Measurements from ENCODE around the gene PKP1.
"Not testable (repeated sequence)": the region's sequence is repeated elsewhere in the genome, so short reads cannot be mapped to it uniquely, and the experiment has no call there.

Gene PKP1, protein sequence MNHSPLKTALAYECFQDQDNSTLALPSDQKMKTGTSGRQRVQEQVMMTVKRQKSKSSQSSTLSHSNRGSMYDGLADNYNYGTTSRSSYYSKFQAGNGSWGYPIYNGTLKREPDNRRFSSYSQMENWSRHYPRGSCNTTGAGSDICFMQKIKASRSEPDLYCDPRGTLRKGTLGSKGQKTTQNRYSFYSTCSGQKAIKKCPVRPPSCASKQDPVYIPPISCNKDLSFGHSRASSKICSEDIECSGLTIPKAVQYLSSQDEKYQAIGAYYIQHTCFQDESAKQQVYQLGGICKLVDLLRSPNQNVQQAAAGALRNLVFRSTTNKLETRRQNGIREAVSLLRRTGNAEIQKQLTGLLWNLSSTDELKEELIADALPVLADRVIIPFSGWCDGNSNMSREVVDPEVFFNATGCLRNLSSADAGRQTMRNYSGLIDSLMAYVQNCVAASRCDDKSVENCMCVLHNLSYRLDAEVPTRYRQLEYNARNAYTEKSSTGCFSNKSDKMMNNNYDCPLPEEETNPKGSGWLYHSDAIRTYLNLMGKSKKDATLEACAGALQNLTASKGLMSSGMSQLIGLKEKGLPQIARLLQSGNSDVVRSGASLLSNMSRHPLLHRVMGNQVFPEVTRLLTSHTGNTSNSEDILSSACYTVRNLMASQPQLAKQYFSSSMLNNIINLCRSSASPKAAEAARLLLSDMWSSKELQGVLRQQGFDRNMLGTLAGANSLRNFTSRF

DNA sequence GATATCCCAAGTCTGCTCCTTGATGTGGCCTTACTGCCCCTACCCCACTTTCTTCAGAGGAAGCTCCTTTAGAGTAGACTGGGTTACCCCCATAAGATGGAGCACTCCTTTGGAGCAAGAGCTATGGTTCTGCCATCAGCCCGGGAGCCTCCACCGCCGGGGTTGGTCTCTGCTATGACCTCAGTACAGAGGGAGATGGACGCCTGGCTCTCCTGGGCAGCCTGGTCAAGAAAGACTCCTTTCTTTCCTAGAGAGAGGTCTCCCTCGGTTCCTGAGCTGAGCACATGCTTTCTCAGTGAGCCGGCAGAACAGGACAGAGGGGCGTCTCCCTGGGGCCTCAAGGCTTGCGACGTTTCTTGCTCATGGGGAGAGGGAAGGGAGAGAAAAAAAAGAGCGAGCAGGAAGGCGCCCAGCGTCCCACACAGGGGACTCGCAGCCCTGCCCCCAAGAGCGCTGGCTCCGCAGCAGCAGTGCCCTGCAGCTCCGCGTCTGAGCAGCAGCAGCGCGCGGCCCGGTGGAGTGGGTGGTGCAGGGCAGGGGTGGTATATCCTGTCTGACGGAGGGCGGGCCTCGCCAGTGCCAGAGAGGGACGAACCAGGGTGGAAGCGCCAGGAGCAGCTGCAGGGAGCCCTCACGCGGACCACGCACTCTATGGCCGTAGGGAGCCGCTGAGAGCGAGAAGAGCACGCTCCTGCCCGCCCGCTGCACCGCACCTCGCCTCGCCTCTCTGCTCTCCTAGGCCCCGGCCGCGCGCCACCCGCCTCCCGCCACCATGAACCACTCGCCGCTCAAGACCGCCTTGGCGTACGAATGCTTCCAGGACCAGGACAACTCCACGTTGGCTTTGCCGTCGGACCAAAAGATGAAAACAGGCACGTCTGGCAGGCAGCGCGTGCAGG lies at the start of gene PKP1:
TSS of gene PKP1 (plus strand) at position 576 of the 899 bp plus-strand sequence. CDS start at position 773, 197 bp downstream.
- no peak for DNase-seq

DNA sequence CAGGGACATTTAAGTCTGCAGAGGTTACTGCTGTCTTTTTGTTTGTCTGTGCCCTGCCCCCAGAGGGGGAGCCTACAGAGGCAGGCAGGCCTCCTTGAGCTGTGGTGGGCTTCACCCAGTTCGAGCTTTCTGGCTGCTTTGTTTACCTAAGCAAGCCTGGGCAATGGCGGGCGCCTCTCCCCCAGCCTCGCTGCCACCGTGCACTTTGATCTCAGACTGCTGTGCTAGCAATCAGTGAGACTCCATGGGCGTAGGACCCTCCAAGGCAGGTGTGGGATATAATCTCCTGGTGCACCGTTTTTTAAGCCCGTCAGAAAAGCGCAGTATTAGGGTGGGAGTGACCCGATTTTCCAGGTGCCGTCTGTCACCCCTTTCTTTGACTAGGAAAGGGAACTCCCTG lies 43.7 kb upstream of the PKP1 start:
- DNase-seq: not testable (repeated sequence)

DNA sequence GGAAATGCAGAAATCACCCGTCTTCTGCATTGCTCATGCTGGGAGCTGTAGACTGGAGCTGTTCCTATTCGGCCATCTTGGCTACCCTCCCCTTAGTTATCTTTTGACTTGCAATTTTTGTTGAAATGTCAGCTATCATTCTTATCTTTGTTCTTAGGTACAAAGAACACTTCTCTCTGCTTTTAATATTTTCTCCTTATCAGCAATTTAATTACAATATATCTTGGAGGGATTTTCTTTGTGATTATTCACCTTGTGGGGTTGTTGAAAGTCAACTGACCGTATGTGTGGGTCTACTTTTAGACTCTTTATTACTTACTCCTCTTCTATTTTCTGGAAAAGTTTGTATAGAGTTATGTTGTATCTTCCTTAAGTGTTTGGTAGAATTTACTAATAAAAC lies 43.1 kb upstream of the PKP1 start:
- no peak for DNase-seq

DNA sequence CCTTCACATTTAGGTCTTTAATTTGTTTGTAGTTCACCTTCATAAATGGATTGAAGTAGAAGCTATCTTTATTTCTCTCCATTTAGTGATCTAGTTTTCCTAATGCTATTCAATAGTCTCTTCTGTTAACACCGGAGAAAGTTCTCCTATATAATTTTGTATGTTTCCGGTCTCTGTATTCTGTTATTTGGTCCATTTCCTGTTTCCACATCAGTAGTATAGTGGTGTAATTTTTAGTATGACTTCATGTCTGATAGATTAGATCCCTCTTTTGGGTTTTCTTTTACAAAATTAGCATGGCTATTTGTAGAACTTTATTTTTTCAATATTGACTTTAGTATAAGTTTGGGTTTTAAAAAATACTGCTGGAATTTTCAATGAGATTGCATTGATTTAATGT lies 41.6 kb upstream of the PKP1 start:
- no peak for DNase-seq

DNA sequence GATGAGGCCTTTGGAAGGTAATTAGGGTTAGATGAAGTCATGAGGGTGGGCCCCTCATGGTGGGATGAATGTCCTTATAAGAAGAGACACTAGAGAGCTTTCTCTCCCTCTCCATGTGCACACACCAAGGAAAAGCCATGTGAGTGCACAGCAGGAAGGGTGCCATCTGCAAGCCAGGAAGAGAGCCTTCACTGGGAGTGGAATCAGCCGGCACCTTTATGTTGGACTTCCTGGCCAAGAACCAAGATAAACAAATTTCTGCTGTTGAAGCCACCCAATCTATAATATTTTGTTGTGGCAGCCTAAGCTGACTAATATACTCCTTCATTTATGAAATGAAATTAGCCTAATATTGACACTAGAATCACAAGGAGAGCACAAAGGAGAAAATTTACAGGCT lies 38.2 kb upstream of the PKP1 start:
- DNase-seq: no peak

DNA sequence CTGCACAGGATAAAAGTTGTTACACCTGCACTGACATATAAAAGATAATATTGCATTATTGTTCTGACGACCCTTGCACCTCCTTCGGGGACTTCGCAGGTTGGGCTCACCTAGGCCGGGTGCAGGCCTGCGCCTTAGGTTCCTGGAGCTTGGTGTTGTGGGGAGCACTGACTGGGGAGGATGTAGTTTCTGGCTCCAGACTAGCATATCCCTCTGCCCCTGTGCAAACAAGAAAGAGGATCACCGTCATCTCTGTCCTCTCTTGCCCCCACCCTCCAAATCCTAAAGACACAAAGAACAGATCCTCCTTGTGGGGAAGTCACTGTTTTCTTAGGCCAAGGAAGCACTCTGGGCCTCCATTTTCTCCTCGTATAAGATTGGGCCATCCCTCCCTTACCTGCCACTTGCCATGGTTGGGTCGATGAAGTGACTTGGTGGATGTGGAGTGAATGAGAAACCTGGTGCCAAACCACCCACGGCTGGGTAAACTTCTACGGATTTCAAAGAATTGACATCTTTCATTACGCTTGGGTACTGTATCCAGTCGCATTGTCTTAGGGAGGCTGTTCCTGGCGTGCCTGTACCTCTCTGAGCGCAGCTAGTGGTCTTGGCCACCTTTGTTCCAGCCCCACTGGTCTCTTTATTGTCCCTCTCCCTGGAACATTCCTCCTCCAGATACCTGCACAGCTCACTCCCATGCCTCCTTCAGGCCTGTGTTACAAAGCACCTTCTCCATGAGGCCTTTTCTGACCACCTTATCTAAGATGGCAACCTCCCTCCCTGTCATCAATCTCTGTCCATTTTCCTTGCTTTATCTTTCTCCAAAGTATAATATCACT lies 34.4 kb upstream of the PKP1 start:
- DNase-seq: no peak

DNA sequence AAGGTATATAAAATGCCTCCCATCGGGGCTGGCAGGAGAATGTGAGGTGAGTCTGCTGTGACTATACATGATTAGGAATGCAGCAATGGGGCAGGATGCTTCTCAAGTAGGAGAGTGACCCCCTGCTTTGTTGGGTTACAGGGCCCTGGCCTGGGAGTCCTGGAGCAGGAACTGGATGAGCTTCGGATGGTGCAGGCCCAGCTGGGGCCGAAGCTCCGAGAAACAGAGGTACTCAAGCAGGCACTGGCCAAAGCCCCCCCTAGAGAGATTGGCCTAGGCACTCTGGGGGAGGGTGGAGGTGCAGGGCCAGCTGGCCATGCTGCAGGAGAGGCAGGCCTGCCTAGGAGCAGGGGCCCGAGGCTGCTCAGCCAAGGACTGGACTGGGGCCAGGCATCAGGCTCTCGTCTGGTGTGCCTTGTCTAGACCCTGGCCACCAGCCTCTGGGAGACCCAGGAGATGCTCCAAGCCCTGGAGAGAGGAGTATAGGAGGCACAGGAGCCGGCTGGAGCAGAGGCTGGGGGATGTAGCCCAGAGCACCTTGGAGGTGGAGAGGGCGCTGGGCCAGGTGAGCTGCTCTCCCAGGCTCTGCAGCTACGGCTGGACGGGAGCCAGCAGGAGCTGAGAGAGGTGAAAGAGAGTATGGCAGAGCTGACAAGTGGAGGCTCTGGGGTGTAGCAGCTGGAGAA lies 32.8 kb upstream of the PKP1 start:
- no peak for DNase-seq

DNA sequence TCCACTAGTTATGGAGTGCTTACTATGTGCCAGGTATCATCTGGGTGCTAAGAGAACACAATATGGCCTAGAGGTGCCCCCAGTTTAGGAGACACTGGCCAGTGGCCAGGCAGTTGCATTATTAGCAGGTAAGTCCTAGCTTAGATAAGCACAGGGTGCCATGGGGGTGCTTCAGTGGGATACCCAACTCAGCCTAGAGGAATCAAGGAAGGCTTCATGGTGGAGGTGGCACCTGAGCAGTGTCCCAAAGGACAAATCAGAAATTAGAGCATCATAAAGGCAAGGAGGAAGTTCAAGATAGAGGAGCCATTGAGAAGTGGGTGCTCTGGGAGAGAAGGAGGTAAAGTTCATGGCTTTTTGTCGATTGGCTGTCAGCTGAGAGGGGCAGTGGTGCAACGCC lies 31.9 kb upstream of the PKP1 start:
- no peak for DNase-seq

DNA sequence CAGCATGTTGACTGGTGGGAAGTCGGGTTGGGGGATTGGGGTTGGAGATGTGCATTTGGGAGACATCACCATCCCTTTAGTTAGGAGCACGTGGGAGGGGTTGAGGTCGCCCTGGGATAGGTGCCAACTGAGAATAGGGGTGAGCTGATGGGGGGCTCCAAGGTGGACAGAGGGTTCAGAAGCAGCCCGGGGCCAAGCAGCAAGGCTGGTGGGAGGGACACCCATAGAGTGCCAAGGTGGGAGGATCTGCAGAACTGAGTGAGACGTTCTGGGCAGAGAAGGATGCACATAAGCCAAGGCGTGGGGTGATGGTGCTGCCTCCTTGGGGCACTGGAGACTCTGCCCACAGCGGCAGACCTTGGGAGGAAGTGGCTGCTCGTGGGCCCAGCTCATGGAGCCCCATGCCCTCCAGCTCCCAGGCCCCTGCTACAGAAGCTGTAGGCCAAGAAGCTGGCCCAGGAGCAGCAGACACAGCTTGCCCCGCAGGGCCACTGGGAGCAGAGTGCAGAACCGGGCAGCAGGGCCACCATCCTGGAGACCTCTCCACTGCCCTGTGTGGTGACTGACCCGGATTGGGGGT lies 31.4 kb upstream of the PKP1 start:
- no peak for DNase-seq

DNA sequence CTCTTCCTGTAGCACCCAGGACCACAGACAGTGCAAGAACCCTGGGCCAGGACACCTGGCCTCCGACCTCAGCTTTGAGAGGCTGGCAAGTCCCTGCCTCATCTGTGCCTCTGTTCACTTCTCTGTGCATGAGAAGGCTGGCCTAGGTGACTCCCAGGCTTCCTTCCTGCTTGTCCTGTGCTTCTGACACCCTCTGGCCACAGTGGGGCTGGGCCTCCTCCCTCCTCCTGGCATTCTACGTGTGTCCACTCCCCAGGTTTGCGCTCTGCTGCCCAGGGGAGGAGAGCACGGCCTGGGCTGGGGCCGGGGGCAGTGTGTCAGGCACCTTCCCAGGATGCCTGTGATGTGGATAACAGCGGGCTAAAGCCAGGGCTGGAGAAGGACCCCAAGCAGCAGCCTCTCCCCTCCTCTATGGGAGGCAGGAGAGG lies 30.3 kb upstream of the PKP1 start:
- DNase-seq: no peak

DNA sequence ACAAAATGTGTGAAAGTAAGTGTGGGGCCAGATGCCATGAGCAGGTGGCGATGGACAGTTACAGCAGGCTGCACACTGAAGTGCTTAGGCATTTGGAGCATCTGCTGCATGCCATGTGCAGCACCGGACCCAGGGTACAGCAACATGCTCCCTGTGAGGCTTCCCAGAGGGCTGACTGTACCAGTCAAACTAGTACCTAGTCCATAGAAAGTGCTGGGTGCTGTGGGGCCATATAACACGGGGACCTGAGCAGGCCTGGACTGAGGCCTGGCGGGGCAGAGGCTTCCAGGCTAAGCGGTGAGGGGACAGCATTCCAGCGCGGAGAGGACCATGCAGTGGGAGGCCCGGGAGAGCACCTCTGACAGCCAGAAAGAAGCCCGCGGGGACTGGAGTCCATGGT lies 29.9 kb upstream of the PKP1 start:
- no peak for DNase-seq

DNA sequence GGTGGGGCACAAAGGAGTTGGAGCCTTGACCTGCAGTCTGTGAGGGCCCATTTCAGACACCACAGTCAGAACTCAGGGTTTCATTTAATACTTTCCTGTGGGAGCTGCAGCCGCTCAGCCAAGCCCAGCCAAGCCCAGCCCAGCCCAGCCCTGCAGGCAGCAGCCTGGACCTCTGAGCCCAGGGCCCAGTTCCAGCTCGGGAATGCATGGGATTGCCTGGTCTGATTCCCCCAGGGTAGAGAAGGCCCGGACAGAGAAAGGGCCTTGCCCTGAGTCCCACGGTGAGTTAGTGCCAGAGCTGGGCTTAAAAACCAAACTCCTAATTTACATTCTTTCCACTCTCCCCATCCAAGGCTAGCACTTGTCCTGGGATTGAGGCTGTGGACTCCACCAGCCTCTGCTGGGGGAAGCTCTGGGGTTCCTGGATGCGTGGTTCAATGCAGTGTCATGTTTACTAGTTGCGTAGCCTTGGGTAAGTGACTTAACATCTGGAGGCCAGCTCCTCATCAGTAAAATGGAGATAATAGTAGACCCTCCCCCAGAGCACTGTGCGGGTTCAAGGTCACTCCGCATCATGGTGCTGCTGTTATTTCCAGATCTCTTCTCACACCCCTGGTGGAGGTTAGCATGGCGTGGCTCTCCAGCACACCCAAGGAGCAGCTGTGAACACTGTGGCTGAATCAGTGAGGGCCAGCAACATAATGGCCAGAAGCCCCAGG lies 29.2 kb upstream of the PKP1 start:
- no peak for DNase-seq

DNA sequence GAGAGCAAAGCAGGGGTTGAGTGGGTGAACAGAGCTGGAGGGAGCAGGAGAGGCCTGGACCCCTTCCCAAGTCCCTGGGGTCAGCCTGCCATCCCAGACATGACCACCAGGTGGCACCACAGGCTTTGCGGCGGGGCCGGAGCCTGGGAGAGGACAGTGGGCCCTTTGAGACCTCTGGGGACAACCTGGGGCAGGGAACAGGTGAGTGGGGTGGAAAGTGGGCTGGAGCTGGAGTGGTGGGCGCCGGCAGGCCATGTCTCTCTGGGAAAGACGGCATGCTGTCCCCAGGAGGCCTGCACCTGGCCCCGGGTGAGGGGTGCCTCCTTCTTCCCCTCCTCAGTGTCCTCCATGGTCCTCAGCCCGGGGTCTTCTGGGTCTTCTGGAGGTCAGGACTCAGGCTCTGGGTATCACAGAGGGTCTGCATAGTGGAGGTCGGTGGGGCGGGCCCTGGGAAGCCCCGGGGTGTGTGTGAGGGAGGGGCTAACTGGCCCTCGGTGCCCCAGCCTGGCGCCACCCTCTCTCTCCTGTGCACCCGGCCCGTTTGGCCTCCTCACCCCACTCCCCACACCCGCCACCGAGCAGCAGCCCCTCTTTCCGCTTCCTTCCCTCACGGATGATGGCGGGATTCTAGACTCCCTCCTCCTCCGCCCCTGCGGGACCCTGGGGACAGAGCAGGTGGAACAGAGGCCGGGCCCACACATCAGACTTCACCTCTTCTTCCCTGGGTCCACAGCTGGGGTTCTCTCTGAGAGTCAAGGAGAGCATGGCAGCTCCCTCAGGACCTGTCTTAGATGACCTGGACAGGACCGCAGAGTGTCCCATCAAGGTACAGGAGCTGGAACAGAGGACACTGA lies 28.5 kb upstream of the PKP1 start:
- peak; percentile 21 to 48 for DNase-seq

DNA sequence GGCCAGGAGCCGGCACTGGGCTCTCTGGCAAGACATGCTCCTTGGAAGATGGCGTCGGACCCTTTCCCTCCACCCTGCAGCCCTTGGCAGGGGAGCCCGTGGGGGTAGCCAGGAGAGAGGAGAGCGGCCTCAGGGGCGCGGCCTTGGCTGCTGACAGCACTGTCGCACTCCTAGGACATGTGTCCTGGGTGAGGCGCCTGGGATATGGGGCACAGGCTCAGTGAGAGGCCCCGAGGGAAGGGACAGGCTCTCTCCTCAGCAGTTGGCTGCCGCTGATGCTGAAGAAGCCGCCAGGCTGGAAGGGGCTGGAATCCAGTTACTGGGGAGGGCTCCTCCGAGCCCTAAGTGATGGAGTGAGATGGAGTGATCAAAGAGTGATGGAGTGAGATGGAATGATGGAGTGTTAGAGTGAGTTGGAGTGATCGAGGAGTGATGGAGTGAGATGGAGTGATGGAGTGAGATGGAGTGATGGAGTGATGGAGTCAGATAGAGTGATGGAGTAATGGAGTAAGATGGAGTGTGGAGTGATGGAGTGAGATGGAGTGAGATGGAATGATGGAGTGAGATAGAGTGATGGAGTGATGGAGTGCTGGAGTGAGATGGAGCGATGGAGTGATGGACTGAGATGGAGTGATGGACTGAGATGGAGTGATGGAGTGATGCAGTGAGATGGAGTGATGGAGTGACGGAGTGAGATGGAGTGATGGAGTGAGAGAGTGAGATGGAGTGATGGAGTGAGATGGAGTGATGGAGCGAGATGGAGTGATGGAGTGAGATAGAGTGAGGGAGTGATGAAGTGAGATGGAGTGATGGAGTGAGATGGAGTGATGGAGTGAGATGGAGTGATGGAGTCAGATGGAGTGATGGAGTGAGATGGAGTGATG lies 27.6 kb upstream of the PKP1 start:
- no peak for DNase-seq

DNA sequence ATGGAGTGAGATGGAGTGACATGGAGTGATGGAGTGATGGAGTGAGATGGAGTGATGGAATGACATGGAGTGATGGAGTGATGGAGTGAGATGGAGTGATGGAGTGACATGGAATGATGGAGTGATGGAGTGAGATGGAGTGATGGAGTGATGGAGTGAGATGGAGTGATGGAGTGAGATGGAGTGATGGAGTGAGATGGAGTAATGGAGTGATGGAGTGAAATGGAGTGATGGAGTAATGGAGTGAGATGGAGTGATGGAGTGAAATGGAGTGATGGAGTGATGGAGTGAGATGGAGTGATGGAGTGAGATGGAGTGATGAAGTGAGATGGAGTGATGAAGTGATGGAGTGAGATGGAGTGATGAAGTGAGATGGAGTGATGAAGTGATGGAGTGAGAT lies 25.2 kb upstream of the PKP1 start:
- DNase-seq: not testable (repeated sequence)

DNA sequence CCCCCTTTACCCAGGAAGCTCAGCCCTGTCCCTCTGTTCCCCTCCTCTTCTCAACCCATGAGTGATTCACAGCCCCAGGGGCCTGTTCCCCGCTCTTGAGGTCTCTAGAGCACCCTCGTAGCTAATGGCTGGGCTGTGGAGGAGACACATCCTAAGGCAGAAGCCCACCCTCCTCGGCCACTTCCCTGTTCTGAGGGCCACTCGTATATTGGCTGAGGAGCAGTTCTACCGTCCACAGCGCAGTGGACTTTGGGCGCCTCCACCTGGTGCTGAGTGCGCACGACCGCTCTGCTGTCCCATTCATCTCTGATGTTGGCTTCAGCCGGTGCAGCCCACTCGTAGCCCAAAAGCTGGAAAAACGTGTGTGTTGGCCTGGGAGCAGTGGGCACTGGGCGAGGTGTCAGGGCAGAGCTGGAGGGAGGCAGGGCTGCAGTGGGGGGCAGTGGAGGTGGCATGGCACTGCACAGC lies 24.5 kb upstream of the PKP1 start:
- no peak for DNase-seq

DNA sequence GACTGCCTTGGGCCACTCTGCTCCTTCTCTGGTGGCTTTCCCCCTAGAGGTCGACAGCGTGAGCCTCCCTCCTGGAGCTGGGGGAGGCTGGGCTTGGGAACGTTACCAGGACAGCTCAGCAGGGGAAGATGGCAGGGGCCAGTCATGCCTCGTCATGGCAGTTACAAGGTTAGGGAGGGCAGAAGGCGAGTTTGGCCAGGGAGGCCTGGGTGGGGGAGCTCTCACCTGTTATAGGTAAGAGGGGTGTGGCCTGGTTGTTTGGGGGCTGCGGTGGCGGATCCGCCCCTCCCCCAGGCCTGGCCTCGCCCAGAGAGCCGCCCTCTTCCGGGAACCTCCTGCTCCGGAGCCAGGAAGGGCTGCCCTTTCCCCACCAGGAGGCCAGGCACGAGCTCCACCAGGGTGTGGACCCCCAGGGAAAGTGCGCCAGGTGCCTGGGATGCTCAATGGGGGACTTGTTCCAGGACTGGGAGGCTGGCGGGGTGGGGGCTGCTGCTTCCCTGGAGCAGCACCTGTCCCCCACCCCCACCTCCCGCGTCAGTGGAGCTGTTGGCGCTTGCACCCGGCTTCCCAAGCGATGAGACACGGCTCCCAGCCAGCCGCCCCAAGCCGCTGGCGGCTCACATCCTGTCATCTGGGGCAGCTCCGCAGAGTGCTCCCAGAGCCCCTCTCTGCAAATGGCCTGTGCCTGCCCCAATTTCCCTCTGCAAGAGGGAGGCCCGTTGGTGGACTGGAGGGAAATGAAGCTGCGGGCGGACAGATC lies 23.6 kb upstream of the PKP1 start:
- no peak for DNase-seq

DNA sequence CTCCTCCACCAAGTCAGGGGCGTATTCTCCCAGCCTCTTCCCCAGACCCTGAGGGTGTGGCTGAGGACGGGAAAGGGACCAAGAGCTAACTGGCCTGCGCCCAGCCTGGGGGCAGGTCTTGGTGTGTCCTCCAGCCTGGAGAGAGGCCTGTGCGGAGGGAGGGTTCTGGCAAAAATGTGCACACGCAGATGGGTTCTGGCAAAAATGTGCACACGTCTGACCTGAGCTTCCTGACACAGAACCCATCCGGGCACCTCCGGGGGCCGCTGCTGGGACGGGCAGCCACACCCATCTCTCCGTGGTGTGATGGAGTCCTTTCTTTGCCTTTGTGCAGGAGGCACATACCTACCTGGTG lies 23.1 kb upstream of the PKP1 start:
- no peak for DNase-seq
